Activated naive CD8-positive, alpha-beta T cell treated with anti-CD3 and anti-CD28 coated beads for 36 hours (primary cell): ENCODE results near the gene TACC2. TPM values are rescaled to one million over a fixed set of nuclear protein-coding genes. Genes with fewer than 3 reads are reported as not detected.
"Not testable (repeated sequence)": the region's sequence is repeated elsewhere in the genome, so short reads cannot be mapped to it uniquely, and the experiment has no call there.

Source experiments
- DNase-seq: peaks from one replicate; pipeline ENCODE4 v3.0.0; 2021
- H3K27ac Mint-ChIP-seq: one replicate; pipeline ENCODE4 v1.8.0; 2022; ENCODE audit warnings: mild to moderate bottlenecking, moderate library complexity, mixed read lengths
- H3K27me3 Mint-ChIP-seq: one replicate; pipeline ENCODE4 v1.8.0; 2022; ENCODE audit warnings: mild to moderate bottlenecking, mixed read lengths
- H3K36me3 Mint-ChIP-seq: one replicate; pipeline ENCODE4 v1.8.0; 2021; ENCODE audit warnings: mild to moderate bottlenecking, mixed read lengths
- H3K4me1 Mint-ChIP-seq: one replicate; pipeline ENCODE4 v1.8.0; 2021; ENCODE audit warnings: mixed read lengths
- H3K4me3 Mint-ChIP-seq: one replicate; pipeline ENCODE4 v1.8.0; 2022; ENCODE audit warnings: mild to moderate bottlenecking, moderate library complexity, mixed read lengths
- H3K9me3 Mint-ChIP-seq: one replicate; pipeline ENCODE4 v1.8.0; 2022; ENCODE audit warnings: mixed read lengths
- total RNA-seq, 2 experiments: library from RNA; stranded (reverse); gene quantifications; one replicate each; pipeline ENCODE4 v1.2.3, GENCODE V29; 2021

The TACC2 gene
- total RNA-seq, 2 experiments from 2014 or later: not detected

DNA sequence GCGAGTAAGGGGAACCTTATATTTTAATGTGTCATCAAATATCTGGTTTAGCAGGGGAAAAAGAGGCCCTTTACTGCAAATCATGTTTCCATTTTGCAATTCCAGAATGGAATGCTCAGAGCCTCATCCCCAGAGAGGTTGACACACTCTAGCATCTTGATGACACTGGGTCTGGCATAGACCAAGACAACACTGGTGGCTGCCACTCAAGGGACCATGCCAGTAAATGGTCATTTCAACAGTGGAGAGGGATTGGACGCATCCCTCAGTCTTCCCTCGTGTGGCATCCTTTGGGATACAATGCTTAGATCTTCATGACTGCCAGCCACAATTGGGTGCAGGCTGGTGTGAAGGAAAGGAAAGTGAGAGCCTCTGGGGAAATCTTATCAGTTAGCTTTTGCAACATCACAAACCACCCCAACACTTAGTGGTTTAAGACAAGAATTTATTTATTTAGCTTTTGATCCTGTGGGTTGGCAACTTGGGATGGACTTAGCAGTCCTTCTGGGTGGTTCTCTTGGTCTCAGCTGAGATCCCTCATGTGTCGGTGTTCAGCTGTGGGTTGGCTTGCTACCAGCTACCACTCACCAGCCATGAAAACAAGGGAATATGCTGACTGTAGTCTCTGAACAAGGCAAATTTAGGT lies 21.6 kb downstream of the TACC2 start:
- Mint-ChIP-seq H3K9me3 (peaks cover 3% of the 10 kb centered on the region), H3K27ac (no peak overlapping the region), H3K36me3 (no peaks in the 10 kb centered on the region), H3K4me1 (no peaks in the 10 kb centered on the region), H3K27me3 (peaks cover 4% of the 10 kb centered on the region), H3K4me3 (no peak overlapping the region)
- no peak for DNase-seq

DNA sequence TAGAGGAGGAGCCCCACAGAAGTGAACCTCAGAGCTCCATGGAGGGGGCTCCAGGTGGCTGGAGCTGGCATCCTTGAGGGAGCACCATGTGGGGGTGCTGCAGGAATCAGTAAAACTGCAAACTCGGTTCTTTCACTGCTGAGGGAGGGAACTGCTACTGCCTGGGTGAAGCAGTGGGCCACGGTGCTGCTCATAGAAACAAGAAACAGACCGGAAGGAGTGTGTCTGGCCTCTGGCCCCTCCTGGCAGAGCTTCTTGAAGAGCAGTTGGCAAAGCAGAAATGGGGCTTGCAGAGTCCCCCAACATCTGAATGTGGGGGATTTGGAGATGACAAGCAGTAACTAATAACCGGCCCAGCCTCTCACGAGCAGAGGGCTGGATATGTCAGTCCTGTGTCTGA lies 23.8 kb downstream of the TACC2 start:
- H3K4me1 Mint-ChIP-seq: no peaks in the 10 kb centered on the region
- H3K27me3 Mint-ChIP-seq: peaks cover 4% of the 10 kb centered on the region
- DNase-seq: no peak
- no peaks in the 10 kb centered on the region for H3K36me3 Mint-ChIP-seq
- no peak overlapping the region for H3K4me3 Mint-ChIP-seq
- no peaks in the 10 kb centered on the region for H3K9me3 Mint-ChIP-seq
- H3K27ac Mint-ChIP-seq: no peak overlapping the region

DNA sequence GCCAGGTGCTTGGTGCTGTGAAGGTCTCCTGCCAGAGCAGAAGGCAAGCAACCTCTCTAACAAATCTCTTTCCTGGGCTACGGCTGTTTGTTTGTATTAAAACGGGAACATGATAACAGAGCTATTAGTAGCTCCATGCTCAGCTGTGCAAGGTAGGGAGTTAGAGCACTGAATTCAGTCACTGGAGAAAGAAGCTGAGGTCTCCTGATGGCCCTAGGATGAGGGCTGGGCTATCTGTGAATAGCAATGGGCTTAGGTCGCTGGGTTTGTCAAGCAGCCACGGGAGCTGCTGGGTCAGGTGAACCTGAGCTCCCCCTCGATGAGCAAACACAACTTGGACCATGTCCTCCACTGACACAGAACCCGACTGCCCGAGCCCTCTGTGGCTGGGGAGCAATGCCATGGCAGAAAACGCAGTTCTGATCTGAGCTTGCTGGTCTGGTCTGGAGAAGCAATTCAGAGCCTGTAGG lies 24.4 kb downstream of the TACC2 start:
- no peak overlapping the region for H3K27ac Mint-ChIP-seq
- peaks cover 4% of the 10 kb centered on the region for H3K27me3 Mint-ChIP-seq
- H3K4me3 Mint-ChIP-seq: no peak overlapping the region

DNA sequence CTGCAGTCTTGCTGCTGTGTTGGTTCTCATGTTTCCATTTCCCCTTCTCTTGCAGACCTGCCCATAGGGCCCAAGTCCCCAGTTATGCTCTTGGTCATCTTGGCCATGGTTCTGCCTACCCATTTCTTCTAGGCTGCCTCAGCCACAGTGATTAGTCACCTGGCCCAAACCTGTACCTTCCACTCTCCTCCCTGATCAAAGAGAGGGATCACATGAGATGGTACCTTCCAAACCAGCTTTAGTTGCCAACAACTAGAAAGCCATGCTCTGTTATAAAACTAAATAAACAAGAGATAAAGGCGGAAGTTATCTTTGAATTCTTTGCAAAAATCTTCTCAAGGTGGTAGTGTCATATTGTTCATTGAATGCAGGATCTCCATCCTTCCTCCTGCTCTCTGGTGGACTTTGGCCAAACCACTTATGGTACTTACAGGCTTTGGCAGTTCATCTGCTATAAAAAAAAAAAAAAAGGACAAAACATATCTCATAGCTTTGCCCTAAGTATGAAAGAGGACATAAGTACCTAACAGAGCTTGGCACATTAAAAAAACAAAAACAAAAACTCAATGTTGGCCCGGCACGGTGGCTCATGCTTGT lies 25.8 kb downstream of the TACC2 start:
- H3K36me3 Mint-ChIP-seq: no peaks in the 10 kb centered on the region
- no peak overlapping the region for H3K27ac Mint-ChIP-seq
- DNase-seq: no peak
- H3K9me3 Mint-ChIP-seq: no peaks in the 10 kb centered on the region
- no peak overlapping the region for H3K4me3 Mint-ChIP-seq
- no peaks in the 10 kb centered on the region for H3K4me1 Mint-ChIP-seq
- H3K27me3 Mint-ChIP-seq: peaks cover 7% of the 10 kb centered on the region

More for the DNA sequence above, 24.4 kb downstream of the TACC2 start:
- H3K4me1 Mint-ChIP-seq: no peaks in the 10 kb centered on the region
- H3K9me3 Mint-ChIP-seq: no peaks in the 10 kb centered on the region
- DNase-seq: no peak
- H3K36me3 Mint-ChIP-seq: no peaks in the 10 kb centered on the region

DNA sequence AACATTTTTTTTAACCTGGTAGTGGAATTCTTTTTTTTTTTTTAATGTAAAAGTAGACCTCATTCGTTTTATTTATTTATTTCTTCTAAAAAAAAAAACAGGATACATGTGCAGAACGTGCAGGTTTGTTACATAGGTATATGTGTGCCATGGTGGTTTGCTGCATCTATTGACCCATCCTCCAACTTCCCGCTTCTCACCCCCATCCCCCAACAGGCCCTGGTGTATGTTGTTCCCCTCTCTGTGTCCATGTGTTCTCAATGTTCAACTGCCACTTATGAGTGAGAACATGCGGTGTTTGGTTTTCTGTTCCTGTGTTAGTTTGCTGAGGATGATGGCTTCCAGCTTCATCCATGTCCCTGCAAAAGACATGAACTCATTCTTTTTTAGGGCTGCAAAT lies 29.0 kb downstream of the TACC2 start:
- not testable (repeated sequence) for H3K4me3 Mint-ChIP-seq, H3K27me3 Mint-ChIP-seq, H3K9me3 Mint-ChIP-seq, H3K4me1 Mint-ChIP-seq, H3K36me3 Mint-ChIP-seq, DNase-seq, H3K27ac Mint-ChIP-seq

DNA sequence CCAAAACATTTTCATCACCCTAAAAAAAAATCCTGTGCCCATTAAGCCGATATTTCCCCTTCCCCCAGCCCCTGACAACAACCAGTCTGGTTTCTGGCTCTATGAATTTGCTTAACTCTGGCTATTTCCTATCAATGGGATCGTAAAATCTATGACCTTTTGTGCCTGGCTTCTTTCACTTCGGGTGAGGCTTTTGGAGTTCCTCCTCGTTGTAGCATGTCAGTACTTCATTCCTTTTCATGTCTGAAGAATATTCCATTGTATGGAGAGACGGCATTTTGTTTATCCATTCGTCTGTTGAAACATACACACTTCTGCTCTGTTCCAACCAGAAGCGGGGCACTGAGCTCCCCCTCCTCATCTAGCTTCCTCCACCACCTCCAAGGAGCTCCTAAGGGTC lies 29.5 kb downstream of the TACC2 start:
- no peak overlapping the region for H3K4me3 Mint-ChIP-seq
- no peak overlapping the region for H3K27ac Mint-ChIP-seq
- no peak for DNase-seq
- no peaks in the 10 kb centered on the region for H3K36me3 Mint-ChIP-seq
- no peaks in the 10 kb centered on the region for H3K4me1 Mint-ChIP-seq
- H3K27me3 Mint-ChIP-seq: peaks cover 7% of the 10 kb centered on the region
- no peaks in the 10 kb centered on the region for H3K9me3 Mint-ChIP-seq

DNA sequence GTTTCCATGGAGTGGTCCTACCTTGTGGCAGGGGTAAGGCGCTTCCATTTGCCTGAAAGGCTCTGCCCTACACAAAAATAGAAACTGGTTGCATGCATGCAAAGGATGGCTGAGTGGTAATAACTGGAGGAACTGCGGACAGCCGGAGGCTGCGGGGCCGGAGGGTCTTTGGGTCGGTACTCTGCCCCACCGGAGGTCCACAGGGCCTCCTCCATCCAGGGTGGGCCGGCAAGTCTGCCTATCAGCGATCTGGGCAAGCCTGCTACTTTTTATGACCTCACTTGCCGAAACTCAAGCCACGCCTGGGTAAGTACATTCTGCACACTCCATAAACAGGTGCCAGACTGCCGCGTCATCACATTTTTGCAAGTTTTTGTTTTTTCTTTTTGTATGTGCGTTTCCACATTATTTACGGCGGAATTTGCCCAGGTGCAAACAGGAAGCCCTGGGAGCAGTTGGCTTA lies 30.0 kb downstream of the TACC2 start:
- H3K27ac Mint-ChIP-seq: no peak overlapping the region
- no peaks in the 10 kb centered on the region for H3K36me3 Mint-ChIP-seq
- DNase-seq: no peak
- H3K4me1 Mint-ChIP-seq: no peaks in the 10 kb centered on the region
- H3K9me3 Mint-ChIP-seq: no peaks in the 10 kb centered on the region
- peaks cover 7% of the 10 kb centered on the region for H3K27me3 Mint-ChIP-seq
- H3K4me3 Mint-ChIP-seq: no peak overlapping the region

DNA sequence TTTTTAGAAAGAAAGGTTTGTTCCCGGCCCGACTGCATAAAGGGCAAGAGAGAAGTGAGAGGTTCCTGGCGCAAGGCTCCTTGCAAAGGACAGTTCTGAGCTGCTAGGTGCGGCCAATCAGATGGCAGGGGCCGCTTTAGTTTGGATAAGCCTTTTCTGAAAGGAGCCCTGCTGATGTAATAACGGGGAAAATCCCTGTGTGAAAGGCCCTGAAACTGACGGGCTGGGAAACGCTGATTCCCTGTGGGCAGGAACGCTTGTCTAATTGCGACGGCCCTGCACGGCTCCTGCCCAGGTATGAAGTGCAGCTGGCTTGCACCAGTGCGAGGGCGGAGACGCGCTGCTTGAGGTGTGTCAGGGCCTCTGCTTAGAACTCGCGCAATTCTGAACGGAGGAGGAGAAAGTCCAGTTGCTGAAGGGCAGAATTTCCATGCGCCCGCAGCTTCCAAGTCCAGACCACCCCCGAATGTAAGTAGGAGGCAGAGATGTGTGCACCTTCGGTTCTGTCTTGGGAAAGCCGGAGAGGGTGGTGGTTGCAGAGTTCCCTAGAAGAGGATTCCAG lies 30.5 kb downstream of the TACC2 start:
- Mint-ChIP-seq H3K27ac (no peak overlapping the region), H3K36me3 (no peaks in the 10 kb centered on the region), H3K4me3 (no peak overlapping the region), H3K9me3 (no peaks in the 10 kb centered on the region), H3K4me1 (no peaks in the 10 kb centered on the region), H3K27me3 (peaks cover 7% of the 10 kb centered on the region)
- DNase-seq: no peak

DNA sequence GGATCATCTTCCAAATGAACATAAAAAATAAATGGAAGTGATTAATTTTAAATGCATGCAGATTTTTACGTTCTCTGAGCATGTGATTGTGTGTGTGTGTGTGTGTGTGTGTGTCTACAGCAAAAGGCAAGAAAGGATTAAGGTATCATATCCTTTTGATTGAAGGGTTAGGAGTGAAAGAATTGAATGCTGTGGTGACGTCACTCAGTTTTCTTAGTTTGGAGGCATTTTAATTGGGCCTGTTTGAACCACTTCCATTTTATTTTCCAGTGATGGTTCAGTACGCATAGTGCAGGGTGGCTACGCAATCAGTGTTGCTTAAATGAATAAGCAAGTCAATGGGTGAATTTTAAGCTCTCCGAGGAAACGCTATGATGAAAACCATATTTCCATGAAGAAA lies 31.3 kb downstream of the TACC2 start:
- H3K27me3 Mint-ChIP-seq: peaks cover 7% of the 10 kb centered on the region
- H3K4me1 Mint-ChIP-seq: no peaks in the 10 kb centered on the region
- no peak overlapping the region for H3K27ac Mint-ChIP-seq
- H3K9me3 Mint-ChIP-seq: no peaks in the 10 kb centered on the region
- H3K36me3 Mint-ChIP-seq: no peaks in the 10 kb centered on the region
- no peak overlapping the region for H3K4me3 Mint-ChIP-seq
- DNase-seq: no peak

DNA sequence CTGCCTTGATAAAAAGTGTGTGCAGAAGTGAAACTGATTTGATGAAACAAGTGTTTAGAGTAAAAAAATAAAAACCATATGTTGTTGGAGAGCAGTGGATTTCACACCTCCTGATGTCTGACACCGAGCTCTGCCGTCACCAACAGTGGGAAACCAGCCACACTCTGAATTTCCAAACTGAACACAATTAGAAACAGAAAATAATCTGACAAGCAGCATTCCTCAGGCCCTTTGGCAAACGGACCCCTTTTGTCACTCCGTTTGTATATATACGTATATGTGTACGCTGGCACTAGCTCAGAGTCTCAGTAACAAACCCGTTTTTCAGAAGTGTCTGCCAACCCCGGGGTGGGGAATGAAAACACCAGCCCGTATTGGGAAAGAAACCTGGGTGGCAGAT lies 32.4 kb downstream of the TACC2 start:
- no peak overlapping the region for H3K27ac Mint-ChIP-seq
- peaks cover 7% of the 10 kb centered on the region for H3K27me3 Mint-ChIP-seq
- no peaks in the 10 kb centered on the region for H3K4me1 Mint-ChIP-seq
- no peaks in the 10 kb centered on the region for H3K36me3 Mint-ChIP-seq
- no peak for DNase-seq
- H3K9me3 Mint-ChIP-seq: no peaks in the 10 kb centered on the region
- H3K4me3 Mint-ChIP-seq: no peak overlapping the region

DNA sequence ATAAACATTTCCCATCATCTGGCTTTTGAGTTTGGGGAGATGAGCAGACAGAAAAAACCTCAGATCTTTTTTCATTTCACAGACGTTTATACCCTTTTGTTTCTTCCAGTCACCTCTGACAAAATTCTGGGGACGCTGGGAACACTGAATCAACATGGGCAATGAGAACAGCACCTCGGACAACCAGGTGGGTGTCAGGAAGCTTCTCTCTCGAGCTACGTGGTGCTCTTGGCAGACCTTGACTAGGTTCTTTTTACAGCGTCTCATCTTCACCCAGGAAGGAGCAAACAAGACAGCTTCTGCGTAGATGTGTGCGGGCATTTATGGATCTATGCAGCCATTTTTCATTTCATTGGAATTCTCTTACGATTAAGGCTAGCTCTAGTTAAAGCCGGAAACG lies 32.9 kb downstream of the TACC2 start:
- Mint-ChIP-seq H3K27me3 (peaks cover 7% of the 10 kb centered on the region), H3K9me3 (no peaks in the 10 kb centered on the region), H3K4me3 (no peak overlapping the region), H3K27ac (no peak overlapping the region), H3K36me3 (no peaks in the 10 kb centered on the region), H3K4me1 (no peaks in the 10 kb centered on the region)
- no peak for DNase-seq

DNA sequence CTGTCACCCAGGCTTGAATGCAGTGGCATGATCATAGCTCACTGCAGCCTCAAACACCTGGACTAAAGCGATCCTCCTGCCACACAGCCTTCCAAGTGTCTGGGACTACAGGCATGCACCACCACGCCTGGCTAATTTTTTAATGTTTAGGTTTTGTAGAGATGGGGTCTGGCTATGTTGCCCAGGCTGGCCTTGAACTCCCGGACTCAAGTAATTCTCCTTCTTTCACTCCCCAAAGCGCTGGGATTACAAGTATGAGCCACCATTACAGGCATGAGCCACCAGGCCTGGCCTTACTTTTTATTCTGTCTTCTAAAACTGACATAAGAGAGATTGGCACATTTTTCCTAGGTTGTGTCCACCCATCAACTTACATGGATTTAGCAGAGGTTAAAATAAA lies 33.3 kb downstream of the TACC2 start:
- Mint-ChIP-seq H3K4me1 (no peaks in the 10 kb centered on the region), H3K9me3 (no peaks in the 10 kb centered on the region), H3K27ac (no peak overlapping the region), H3K27me3 (peaks cover 7% of the 10 kb centered on the region), H3K36me3 (no peaks in the 10 kb centered on the region), H3K4me3 (no peak overlapping the region)
- DNase-seq: no peak

DNA sequence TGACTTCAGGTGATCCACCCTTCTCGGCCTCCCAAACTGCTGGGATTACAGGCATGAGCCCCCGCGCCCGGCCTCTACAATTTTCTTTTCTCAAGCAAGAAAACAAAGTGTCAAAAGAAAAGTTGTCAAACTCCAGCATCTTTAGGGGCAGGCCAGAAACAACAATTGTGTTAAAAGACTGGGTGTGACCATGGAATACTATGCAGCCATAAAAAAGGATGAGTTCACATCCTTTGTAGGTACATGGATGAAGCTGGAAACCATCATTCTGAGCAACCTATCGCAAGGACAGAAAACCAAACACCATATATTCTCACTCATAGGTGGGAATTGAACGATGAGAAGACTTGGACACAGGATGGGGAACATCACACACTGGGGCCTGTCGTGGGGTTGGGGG lies 34.3 kb downstream of the TACC2 start:
- H3K9me3 Mint-ChIP-seq, H3K4me1 Mint-ChIP-seq, DNase-seq, H3K36me3 Mint-ChIP-seq, H3K27me3 Mint-ChIP-seq, H3K27ac Mint-ChIP-seq, H3K4me3 Mint-ChIP-seq: not testable (repeated sequence)

DNA sequence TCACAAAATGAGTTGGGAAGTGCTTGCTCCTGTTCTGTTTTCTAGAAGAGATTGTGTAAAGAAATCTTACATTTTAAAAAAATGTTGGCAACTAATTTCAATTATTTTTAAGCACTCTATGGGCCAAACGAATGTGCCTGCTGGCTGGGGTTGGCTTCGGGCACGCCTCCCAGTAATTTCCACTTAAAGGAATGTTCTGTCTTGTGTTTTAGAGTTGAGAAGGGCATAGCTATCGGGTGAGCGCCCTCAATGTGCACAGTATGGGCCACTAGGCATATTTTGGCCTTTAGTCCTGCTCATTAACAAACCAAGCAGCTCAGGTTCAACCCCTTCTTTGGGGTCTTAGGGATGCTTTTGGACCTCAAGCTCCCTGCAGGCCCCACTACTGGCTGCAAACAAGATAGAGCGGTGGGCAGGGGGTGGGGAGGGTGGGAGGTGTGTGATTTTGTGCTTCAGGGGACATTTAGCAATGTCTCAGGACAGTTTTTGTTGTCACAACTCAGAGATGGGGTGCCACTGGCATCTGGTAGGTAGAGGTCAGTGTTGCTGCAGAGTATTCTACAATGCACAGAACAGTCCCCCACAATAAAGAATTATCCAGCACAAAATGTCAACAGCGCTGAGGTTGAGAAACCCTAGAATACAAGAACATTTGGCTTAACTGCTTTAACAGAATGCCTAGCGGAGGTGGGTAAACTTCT lies 40.7 kb downstream of the TACC2 start:
- DNase-seq: no peak
- Mint-ChIP-seq H3K4me1 (no peaks in the 10 kb centered on the region), H3K9me3 (no peaks in the 10 kb centered on the region), H3K36me3 (no peaks in the 10 kb centered on the region), H3K4me3 (no peak overlapping the region), H3K27ac (no peak overlapping the region), H3K27me3 (peaks cover 25% of the 10 kb centered on the region)

DNA sequence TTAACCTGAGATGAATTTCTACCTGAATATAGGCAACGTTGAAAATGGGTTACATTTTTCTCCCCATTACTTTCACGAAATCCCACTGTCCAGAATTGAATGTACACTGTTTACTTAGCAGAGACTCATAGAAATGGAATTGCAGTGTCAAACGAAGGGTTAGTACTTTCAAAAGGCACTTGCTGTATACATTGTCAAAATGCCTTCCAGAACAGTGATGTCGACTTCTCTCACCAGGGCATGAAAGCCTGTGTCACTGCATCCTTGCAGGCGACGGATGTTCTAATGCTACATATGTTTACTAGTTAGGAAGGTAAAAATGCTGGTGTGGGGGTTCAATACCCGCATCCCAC lies 41.2 kb downstream of the TACC2 start:
- Mint-ChIP-seq H3K4me1 (no peaks in the 10 kb centered on the region), H3K4me3 (no peak overlapping the region), H3K27ac (no peak overlapping the region), H3K9me3 (no peaks in the 10 kb centered on the region), H3K27me3 (peaks cover 25% of the 10 kb centered on the region), H3K36me3 (no peaks in the 10 kb centered on the region)
- no peak for DNase-seq
